ENCODE data around the gene PRR15.

PRR15 gene

DNA sequence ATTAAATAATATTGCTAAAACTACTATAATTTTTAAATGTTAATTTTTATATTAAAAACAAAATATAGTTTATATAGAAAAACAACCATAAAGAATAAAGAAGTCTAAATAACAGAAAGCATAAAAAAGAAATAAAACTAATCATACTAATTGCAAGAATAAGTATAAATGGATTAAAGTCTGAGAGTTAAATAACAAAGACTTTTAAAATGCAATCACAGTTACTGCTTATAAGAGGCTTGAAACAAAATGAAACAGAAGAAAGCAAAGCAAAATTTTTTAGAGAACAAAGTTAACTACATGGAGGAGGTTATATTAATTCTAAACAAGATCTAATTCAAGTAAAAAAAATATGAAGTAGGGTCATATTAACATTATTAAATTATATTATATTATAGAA, 41.1 kb downstream of the PRR15 start:
- H3K36me3 ChIP-seq (ENCODE audit: control insufficient read depth, insufficient read depth, low read length) = no peaks in the 10 kb centered on the region

DNA sequence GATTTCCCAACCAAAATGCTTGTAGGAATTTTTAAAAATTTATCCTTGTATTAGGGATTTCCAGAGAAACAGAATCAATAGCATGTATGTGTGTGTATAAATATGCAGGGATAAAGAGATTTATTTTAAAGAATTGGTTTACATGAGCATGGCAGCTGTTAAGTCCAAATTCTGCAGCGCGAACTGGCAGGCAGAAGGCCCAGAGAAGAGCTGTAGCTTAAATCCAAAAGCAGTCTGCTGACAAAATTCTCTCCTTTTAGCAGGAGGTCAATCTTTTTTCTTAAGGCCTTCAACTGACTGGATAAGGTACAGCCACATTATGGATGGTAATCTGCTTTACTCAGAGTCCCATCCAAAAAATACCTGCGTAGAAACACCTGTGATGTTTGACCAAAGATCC, 42.0 kb downstream of the PRR15 start:
- Histone ChIP-seq H3K27ac (ENCODE audit: low read depth, low read length) (no peak overlapping the region), H3K9ac (ENCODE audit: low read length) (no peak overlapping the region), H3K4me1 (ENCODE audit: control insufficient read depth, insufficient read depth, low read length) (no peaks in the 10 kb centered on the region), H3K36me3 (ENCODE audit: control insufficient read depth, insufficient read depth, low read length) (no peaks in the 10 kb centered on the region), H3K4me3 (ENCODE audit: low read length) (no peak overlapping the region), H3K27me3 (ENCODE audit: control insufficient read depth, insufficient read depth, low read length) (no peaks in the 10 kb centered on the region)

More for the DNA sequence above, 41.1 kb downstream of the PRR15 start:
- no peaks in the 10 kb centered on the region for H3K27me3 ChIP-seq (ENCODE audit: control insufficient read depth, insufficient read depth, low read length)
- no peak overlapping the region for H3K9ac ChIP-seq (ENCODE audit: low read length)
- H3K27ac ChIP-seq (ENCODE audit: low read depth, low read length) = no peak overlapping the region
- no peak overlapping the region for H3K4me3 ChIP-seq (ENCODE audit: low read length)
- H3K4me1 ChIP-seq (ENCODE audit: control insufficient read depth, insufficient read depth, low read length) = no peaks in the 10 kb centered on the region

DNA sequence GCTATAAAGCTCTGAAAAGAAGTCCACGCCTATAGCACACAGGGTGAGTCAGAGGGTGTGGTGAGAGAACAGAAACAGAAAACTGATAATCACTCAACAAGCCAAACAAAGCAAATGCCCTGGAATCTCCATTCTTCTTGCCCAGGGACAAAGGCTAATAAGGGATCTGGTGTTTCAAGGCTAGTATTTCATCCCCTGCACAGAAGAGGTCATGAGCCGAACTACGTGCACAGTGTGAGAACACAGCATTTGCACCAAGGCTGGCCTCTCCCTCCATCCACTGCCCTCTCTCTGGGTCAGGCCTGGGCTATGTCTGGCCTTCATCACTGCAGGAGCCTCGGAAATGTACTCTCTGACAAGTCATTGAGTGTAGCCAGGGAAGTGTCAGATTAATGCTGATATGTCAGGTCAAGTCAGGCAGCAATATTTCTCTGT, 42.7 kb downstream of the PRR15 start:
- Histone ChIP-seq H3K9ac (ENCODE audit: low read length) (no peak overlapping the region), H3K27me3 (ENCODE audit: control insufficient read depth, insufficient read depth, low read length) (no peaks in the 10 kb centered on the region), H3K27ac (ENCODE audit: low read depth, low read length) (no peak overlapping the region), H3K36me3 (ENCODE audit: control insufficient read depth, insufficient read depth, low read length) (no peaks in the 10 kb centered on the region), H3K4me3 (ENCODE audit: low read length) (no peak overlapping the region), H3K4me1 (ENCODE audit: control insufficient read depth, insufficient read depth, low read length) (no peaks in the 10 kb centered on the region)

DNA sequence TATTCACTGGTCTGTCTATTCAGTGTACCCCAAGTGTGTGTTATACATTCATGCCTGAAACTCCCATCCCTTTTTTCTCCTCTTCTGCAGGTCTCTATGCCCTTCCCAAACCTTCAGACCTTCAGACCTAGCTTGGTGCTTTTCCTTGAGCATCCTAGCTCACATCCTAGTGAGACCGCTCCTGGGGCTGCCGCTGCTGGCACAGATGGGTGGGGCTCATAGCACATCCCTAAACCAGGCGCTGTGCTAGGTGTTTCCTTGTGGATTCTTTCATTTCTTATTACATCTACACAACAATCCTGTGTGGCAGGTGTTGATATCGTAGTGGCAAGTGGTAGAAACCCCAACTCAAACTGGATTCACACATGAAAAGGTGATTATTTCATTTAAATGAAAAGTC, 43.2 kb downstream of the PRR15 start:
- Histone ChIP-seq H3K36me3 (ENCODE audit: control insufficient read depth, insufficient read depth, low read length) (no peaks in the 10 kb centered on the region), H3K27me3 (ENCODE audit: control insufficient read depth, insufficient read depth, low read length) (no peaks in the 10 kb centered on the region), H3K27ac (ENCODE audit: low read depth, low read length) (no peak overlapping the region), H3K4me1 (ENCODE audit: control insufficient read depth, insufficient read depth, low read length) (no peaks in the 10 kb centered on the region), H3K4me3 (ENCODE audit: low read length) (no peak overlapping the region), H3K9ac (ENCODE audit: low read length) (no peak overlapping the region)

DNA sequence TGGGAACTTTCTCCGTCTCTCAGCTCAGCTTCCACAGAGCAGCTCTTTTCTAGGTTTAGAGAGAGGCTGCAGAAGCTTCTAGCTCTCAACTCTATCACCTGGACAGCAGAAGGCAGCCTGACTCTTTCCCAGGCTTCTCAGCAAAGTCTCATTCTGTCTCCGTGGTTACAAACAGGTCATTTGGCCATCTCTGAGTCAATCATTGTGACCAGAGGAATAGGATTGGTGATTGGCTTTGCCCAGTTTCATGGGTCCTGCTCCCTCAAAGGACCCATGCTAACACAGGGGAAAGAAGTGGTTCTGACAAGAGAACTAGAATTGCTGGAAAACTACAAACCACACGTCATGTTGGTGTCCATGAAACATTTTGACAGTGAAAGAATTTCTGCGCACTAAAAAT, 43.6 kb downstream of the PRR15 start:
- Histone ChIP-seq H3K36me3 (ENCODE audit: control insufficient read depth, insufficient read depth, low read length) (no peaks in the 10 kb centered on the region), H3K27ac (ENCODE audit: low read depth, low read length) (no peak overlapping the region), H3K4me3 (ENCODE audit: low read length) (no peak overlapping the region), H3K9ac (ENCODE audit: low read length) (no peak overlapping the region), H3K27me3 (ENCODE audit: control insufficient read depth, insufficient read depth, low read length) (no peaks in the 10 kb centered on the region), H3K4me1 (ENCODE audit: control insufficient read depth, insufficient read depth, low read length) (no peaks in the 10 kb centered on the region)

DNA sequence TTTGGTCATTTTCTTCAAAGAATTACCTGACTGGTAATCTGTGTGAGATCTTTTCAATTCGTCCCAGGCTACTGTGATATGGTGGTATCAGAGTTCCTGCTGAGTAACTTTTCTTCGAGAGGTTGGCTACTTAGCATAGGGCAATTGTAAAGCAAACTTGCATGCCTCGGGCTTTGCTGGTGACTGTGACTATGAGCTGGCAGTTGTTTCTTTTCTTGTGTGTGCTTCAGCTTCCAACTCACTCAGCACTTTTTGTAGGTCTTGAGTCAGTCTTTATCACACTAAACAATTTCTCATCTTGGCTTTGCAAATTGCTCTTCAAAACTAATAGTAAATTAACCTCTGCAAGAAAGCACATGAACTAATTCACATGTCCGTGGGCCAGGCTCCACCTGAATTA, 44.3 kb downstream of the PRR15 start:
- Histone ChIP-seq H3K27ac (ENCODE audit: low read depth, low read length) (no peak overlapping the region), H3K36me3 (ENCODE audit: control insufficient read depth, insufficient read depth, low read length) (no peaks in the 10 kb centered on the region)

DNA sequence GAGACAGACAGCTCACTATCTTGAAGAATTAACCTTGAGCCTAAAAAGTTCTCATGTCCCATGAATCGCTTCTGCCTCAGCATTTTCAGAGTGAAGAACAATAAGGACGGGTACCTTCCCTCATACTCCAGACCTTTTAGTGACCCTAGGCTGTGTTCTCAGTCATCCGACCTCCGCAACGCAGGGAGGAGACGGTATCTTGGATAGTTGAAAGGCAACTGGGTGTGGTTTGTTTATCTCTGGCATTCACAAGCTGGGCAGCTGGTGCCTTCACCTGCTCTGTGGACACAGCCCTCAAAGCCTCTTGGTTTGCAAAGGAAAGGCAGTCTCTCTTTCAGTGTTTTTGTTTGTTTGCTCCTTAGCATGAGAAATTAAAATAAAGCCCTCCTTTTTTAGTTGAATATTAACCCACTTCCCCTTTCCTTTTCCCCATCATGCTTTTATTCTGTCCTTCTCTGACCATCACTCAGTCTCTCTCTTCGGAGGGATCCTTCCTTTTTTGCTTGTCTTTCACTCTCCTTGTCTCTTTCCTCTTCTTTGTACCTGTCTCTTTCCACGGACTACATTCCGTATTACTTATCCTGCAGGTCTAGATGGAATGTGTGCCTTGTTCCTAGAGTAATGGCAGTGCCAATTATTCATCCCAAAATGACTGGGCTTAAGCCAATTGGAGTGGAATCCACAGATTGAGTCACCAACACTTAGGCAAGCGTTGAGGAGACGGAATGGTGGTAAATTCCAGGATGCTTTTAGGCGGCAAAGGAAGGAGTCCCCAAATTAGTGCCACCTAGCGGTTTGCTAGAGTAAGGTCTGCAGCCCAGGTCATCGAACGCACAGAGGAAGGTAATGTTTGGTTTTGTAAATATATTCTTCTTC, 45.8 kb downstream of the PRR15 start:
- peak overlapping the region; percentile 3 for H3K4me3 ChIP-seq (ENCODE audit: low read length)
- H3K36me3 ChIP-seq (ENCODE audit: control insufficient read depth, insufficient read depth, low read length) = no peaks in the 10 kb centered on the region
- no peaks in the 10 kb centered on the region for H3K4me1 ChIP-seq (ENCODE audit: control insufficient read depth, insufficient read depth, low read length)
- no peak overlapping the region for H3K9ac ChIP-seq (ENCODE audit: low read length)
- H3K27ac ChIP-seq (ENCODE audit: low read depth, low read length) = no peak overlapping the region
- no peaks in the 10 kb centered on the region for H3K27me3 ChIP-seq (ENCODE audit: control insufficient read depth, insufficient read depth, low read length)

More for the DNA sequence above, 44.3 kb downstream of the PRR15 start:
- Histone ChIP-seq H3K4me3 (ENCODE audit: low read length) (no peak overlapping the region), H3K27me3 (ENCODE audit: control insufficient read depth, insufficient read depth, low read length) (no peaks in the 10 kb centered on the region), H3K4me1 (ENCODE audit: control insufficient read depth, insufficient read depth, low read length) (no peaks in the 10 kb centered on the region), H3K9ac (ENCODE audit: low read length) (no peak overlapping the region)

DNA sequence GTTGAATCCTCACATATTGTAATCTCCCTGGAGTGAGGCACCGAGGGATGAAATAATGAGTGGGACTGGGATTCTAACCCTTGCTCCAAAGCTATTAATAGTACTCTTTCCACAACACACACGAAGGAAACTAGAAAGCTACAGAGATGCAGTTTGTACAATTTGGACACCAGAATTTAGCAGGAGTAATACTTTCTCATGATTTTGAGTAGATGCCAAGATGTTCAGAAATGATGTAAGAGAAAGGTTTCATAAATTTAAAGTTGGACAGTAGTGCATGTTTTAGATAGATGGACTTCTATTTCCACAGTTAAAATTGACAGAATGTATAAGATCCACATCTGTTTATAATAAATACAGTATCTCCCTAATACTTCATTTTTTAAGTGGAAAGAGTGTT, 46.5 kb downstream of the PRR15 start:
- no peaks in the 10 kb centered on the region for H3K27me3 ChIP-seq (ENCODE audit: control insufficient read depth, insufficient read depth, low read length)
- H3K9ac ChIP-seq (ENCODE audit: low read length) = no peak overlapping the region
- no peaks in the 10 kb centered on the region for H3K4me1 ChIP-seq (ENCODE audit: control insufficient read depth, insufficient read depth, low read length)
- no peaks in the 10 kb centered on the region for H3K36me3 ChIP-seq (ENCODE audit: control insufficient read depth, insufficient read depth, low read length)
- no peak overlapping the region for H3K4me3 ChIP-seq (ENCODE audit: low read length)
- no peak overlapping the region for H3K27ac ChIP-seq (ENCODE audit: low read depth, low read length)

DNA sequence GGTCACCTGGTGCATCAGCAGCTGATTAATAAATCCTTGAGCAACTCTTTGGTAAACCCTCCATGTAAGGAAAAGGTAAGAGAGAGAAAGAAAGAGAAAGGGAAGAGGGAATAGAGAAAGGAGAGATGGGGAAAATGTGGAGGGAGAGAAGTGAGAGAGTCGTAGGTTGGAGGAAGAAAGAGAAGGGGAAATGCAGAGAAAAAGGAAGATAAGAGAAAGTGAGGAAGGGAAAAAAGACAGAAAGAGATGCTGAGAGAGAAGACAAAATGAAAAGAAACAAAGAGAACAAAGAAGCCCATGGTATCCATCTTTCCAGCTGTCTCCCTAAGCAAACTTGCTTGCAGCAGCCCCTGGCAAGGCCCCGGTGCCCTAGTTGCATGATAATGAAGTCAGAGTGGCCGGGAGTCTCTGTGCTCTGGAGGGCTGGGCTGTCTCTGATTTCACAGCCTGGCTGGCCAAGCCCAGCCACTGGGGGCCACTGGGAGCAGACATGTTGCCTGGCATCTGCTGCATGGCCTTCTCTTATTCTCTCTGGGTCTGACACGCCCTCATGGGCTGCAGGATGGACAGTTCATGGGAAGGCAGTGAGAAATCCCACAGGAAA, 48.4 kb downstream of the PRR15 start:
- no peaks in the 10 kb centered on the region for H3K36me3 ChIP-seq (ENCODE audit: control insufficient read depth, insufficient read depth, low read length)
- H3K27me3 ChIP-seq (ENCODE audit: control insufficient read depth, insufficient read depth, low read length) = no peaks in the 10 kb centered on the region
- no peaks in the 10 kb centered on the region for H3K4me1 ChIP-seq (ENCODE audit: control insufficient read depth, insufficient read depth, low read length)
- no peak overlapping the region for H3K9ac ChIP-seq (ENCODE audit: low read length)
- H3K27ac ChIP-seq (ENCODE audit: low read depth, low read length) = no peak overlapping the region
- H3K4me3 ChIP-seq (ENCODE audit: low read length) = no peak overlapping the region

DNA sequence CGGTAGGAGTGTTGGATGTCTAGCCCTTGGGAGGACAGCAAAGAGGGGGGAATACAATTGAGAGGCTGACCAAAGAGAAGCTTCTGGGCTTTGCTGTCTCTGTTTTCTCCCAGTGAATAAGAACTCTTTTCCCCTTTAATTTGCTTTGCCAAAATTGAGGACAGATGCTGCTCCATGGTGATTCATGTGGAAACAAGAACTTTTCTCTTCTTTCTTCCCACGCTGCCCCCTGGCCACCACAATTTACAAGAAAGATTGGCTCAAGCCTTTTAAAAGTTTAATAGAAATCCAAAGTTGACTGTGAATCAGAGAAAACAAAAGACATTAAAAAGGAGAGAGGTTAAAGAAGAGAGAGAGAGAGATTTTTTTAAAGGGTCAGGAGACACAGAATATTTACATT, 49.0 kb downstream of the PRR15 start:
- H3K27ac ChIP-seq (ENCODE audit: low read depth, low read length) = no peak overlapping the region
- H3K4me1 ChIP-seq (ENCODE audit: control insufficient read depth, insufficient read depth, low read length) = no peaks in the 10 kb centered on the region
- no peaks in the 10 kb centered on the region for H3K36me3 ChIP-seq (ENCODE audit: control insufficient read depth, insufficient read depth, low read length)
- no peak overlapping the region for H3K4me3 ChIP-seq (ENCODE audit: low read length)
- H3K9ac ChIP-seq (ENCODE audit: low read length) = no peak overlapping the region
- no peaks in the 10 kb centered on the region for H3K27me3 ChIP-seq (ENCODE audit: control insufficient read depth, insufficient read depth, low read length)

DNA sequence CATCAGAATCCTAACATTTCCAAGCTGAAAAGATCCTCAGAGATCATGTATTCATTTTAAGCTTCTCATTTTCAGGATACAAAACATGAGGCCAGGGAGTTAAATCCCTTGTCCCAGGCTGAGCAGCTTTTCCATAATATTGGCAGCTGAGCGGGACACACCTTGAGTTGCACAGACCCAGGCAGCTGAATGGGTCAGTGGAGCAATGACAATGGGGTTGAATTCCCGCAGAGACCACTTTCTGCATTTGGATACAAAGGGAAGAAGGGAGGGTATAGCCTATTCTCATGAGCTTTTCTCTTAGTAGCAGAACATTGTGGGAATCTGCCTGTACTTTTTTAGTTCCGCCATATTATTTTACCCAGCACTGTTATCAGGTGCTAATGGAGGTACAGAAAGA, 49.5 kb downstream of the PRR15 start:
- Histone ChIP-seq H3K27me3 (ENCODE audit: control insufficient read depth, insufficient read depth, low read length) (no peaks in the 10 kb centered on the region), H3K27ac (ENCODE audit: low read depth, low read length) (no peak overlapping the region), H3K4me1 (ENCODE audit: control insufficient read depth, insufficient read depth, low read length) (no peaks in the 10 kb centered on the region), H3K4me3 (ENCODE audit: low read length) (no peak overlapping the region), H3K36me3 (ENCODE audit: control insufficient read depth, insufficient read depth, low read length) (no peaks in the 10 kb centered on the region), H3K9ac (ENCODE audit: low read length) (no peak overlapping the region)

DNA sequence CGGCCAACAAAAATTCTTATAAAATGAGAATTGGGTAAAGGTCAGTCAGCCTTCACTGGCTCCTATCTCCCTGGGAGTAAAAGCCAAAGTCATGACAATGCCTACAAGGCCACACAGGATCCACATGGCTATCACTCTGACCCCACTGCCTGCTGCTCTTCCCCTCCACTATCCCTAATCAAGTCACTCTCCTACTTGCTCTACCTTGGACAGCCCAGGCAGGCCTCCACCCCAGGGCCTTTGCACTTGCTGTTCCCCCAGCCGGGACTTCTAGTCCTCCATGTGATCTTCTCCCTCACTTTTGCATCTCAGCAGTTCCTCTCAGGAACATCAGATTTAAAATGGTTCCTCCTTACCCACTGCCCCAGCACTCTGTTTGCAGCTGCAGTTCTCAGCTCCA, 50.6 kb downstream of the PRR15 start:
- Histone ChIP-seq H3K27ac (ENCODE audit: low read depth, low read length) (no peak overlapping the region), H3K4me1 (ENCODE audit: control insufficient read depth, insufficient read depth, low read length) (no peaks in the 10 kb centered on the region), H3K9ac (ENCODE audit: low read length) (no peak overlapping the region), H3K27me3 (ENCODE audit: control insufficient read depth, insufficient read depth, low read length) (no peaks in the 10 kb centered on the region), H3K36me3 (ENCODE audit: control insufficient read depth, insufficient read depth, low read length) (no peaks in the 10 kb centered on the region), H3K4me3 (ENCODE audit: low read length) (no peak overlapping the region)
